ENCODE results near the gene COMMD4.
"Not testable (repeated sequence)": the region's sequence is repeated elsewhere in the genome, so short reads cannot be mapped to it uniquely, and the experiment has no call there.

DNA sequence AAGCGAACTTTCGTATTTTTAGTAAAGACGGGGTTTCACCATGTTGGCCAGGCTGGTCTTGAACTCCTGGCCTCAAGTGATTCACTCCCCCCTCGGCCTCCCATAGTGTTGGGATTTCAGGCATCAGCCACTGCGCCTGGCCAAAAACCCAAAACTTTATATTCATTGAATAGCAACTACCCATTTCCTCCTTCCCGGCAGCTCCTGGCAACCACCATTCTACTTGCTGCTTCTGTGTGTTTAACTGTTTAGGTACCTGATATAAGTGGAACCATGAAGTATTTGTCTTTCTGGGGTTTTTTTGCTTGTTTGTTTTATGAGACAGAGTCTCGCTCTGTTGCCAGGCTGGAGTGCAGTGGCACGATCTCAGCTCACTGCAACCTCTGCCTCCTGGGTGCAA lies 8.1 kb downstream of the COMMD4 start:
- TF ChIP-seq, protein P1, sequence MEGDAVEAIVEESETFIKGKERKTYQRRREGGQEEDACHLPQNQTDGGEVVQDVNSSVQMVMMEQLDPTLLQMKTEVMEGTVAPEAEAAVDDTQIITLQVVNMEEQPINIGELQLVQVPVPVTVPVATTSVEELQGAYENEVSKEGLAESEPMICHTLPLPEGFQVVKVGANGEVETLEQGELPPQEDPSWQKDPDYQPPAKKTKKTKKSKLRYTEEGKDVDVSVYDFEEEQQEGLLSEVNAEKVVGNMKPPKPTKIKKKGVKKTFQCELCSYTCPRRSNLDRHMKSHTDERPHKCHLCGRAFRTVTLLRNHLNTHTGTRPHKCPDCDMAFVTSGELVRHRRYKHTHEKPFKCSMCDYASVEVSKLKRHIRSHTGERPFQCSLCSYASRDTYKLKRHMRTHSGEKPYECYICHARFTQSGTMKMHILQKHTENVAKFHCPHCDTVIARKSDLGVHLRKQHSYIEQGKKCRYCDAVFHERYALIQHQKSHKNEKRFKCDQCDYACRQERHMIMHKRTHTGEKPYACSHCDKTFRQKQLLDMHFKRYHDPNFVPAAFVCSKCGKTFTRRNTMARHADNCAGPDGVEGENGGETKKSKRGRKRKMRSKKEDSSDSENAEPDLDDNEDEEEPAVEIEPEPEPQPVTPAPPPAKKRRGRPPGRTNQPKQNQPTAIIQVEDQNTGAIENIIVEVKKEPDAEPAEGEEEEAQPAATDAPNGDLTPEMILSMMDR (IDR thresholded peaks at IDR 0.05; ENCODE audit: insufficient read depth, low read length, poor library complexity, severe bottlenecking) = not testable (repeated sequence)
- not testable (repeated sequence) for TF ChIP-seq EZH2phosphoT487 (conservative IDR thresholded peaks at IDR 0.05; ENCODE audit: low read length)
